Measurements from ENCODE around the gene NCAPH2. TPM values are rescaled to one million over a fixed set of nuclear protein-coding genes. Genes with fewer than 3 reads are reported as not detected.

NCAPH2 gene
- total RNA-seq, 1 donor from 2014 or later = 14.4 TPM

DNA sequence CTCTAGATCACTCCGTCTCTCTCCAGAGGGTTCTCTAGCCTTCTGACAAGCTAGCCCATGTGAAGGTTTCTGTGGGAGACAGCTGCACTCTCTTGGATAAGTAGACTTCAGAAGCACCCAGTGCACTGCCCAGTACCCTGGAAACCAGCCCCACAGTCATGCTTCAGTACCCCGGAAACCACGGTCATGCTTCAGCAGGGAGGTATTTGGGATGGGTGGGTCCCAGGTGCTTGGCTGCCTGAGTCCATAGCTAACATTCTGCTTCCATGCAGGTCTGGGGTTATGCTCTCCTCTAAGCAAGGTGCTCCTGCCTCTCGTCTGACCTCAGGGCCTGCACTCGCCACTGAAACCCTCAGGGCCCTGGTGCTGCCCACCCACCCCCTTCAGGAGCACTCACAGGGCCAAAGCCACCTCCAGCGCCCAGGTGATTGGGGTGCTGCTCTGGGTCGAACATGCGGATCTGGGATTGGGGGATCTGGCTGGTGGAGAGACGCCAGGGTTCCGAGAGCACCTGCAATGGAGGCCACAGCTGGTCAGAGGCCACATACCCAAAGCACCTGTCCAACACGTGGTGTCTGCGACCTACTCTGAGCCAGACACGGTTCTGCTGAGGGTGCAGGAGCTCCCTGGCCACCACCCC, 62.0 kb downstream of the NCAPH2 start:
- DNase-seq (ENCODE audit: low spot score) = no peak

DNA sequence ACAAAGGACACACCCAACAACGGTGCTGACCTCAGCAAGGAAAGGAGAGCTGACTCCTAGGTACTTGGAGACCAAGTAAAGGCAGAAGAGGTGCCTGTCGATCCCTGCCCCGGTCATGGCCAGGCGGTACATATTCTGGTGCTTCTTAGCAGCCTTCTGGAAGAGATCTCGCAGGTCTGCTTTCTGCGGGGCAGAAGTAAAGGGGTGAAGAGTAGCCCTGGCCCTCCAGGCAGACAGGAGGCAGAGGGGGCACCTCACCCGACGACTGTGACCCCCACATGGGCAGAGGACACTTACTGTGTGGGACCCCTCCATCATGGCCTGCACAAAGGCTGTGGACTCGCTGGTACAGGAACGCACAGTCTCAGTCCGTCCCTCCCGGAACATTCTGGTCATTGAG, 62.8 kb downstream of the NCAPH2 start:
- DNase-seq (ENCODE audit: low spot score) = no peak

DNA sequence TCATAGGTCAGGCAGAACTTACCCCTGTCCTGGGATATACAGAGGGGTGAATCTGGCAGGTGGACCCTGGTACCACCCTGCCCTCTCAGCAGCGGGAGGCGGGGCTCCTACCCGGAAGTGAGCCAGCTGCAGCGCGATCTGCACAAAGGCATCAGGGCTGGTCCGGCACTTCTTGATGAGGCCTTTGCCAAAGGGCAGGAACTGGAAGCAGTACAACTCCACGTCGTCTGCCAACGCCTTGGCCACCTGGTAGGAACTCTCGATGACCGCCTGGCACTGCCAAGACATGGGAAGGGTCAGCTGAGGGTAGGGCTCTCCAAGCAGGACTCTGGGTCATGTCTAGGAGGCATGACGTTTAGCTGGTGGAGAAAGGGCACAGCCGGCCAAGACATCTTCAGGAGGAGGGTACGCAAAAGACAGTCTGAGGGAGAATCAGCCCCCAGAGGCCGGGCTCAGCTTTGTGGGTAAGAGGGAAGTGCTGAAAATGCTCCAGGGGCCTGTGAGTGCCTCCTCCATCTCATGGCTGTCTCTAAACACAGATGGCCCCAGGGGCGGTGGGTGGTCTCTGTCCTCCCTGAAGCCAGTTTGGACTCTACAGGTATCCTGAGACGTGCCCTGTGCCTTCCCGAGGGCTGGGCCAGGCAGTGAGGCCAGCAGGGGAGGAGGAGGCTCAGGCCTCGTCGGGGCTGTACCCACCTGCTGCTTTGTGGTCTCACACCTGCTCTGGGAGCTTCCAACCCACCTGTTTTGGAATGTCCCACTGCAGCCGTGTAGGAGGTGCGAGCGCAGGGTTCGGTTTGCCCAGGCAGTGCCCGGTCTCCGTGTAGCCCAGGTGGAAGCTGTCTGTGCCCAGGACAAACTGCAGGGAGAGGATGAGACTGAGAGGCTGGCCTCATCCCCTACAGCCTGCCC, 63.5 kb downstream of the NCAPH2 start:
- no peak for DNase-seq (ENCODE audit: low spot score)

DNA sequence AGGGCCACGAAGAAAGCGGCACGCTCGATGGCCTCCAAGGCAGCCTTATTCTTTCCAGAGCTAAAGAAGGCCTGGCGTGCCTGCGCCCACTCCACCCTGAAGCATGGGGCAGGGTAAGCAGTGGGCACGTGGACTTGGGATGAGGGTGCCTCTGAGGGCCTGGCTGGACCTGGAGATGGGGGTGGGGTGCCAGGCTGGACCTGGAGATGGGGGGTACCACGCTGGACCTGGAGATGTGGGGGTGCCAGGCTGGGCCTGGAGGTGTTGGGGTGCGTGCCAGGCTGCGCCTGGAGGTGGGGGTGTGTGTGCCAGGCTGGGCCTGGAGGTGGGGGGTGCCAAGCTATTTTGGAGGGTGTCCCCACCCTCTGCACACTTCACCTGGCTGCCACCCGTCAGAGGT, 64.9 kb downstream of the NCAPH2 start:
- no peak for DNase-seq (ENCODE audit: low spot score)

DNA sequence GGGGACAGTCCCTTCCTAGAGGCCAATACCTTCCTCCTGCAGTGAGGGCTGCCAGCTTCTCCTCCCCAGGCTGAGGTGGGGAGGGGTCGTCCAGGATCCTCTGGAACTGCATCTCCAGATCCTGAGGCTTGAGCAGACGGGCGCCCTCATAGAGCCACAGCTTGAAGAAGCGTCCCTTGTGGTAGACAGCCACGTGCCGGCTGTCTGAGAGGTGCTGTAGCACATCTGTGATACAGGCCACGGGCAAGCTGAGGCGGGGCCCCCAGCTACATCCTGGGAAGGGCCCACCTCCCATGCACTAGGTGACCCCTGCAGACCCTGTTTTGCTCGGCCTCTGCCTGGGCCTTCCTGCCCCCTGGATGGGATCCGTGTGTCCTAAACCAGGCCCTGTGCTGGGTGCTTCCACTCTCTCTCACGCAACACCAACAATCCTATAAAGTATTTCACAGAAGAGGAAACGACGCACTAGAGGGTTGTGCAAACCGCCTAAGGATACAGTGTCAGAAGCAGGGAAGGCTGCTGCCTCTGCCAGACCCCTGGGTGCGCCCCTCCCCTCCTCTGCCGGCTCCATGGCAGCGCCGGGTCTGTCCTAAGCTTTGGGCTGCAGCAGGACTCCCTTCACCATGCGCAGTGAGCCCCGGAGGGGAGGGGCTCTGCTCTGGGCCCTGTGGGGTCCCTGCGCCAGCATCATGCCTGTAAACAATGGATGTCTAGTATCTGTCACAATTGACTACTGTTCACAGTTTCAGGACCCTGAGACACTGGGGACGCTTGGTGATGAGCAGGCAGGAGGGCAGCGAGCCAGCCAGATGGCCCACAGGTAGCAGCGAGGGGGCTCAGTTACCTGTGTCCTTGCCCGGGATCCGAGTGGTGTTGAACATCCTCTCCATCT, 65.7 kb downstream of the NCAPH2 start:
- DNase-seq (ENCODE audit: low spot score) = no peak

DNA sequence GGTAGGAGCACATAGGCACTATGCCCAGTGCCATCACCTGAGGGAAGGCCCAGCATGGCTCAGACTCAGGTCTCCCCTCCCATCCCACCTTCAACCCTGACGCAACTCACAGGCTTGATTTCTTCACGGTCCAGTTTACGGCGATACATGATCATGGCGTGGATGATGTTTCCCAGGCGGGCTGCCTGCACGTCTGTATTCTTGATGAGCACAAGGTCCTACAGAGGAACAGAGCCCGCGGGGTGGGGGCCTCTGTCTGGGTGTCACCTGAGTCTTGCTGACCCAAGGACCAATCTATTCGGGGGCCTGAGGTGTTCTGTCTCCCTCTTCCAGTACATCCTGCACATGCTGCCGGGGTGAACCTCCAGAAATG, 66.3 kb downstream of the NCAPH2 start:
- no peak for DNase-seq (ENCODE audit: low spot score)

Other genes with a start within 250 kb of the NCAPH2 start
- 21.4 TPM for gene MAPK12, start 246.5 kb upstream of the NCAPH2 start, total RNA-seq (ENCODE audit: insufficient read depth, low replicate concordance)
- gene MAPK11, start 237.8 kb upstream of the NCAPH2 start, total RNA-seq (ENCODE audit: insufficient read depth, low replicate concordance) = 4.3 TPM
- 86.2 TPM for gene PLXNB2, start 200.6 kb upstream of the NCAPH2 start, total RNA-seq (ENCODE audit: insufficient read depth, low replicate concordance)
- 1.4 TPM for gene DENND6B, start 181.2 kb upstream of the NCAPH2 start, total RNA-seq (ENCODE audit: insufficient read depth, low replicate concordance)
- gene PPP6R2, start 164.9 kb upstream of the NCAPH2 start, total RNA-seq (ENCODE audit: insufficient read depth, low replicate concordance) = 43.8 TPM
- gene SBF1, start 33.2 kb upstream of the NCAPH2 start, total RNA-seq (ENCODE audit: insufficient read depth, low replicate concordance) = 48.2 TPM
- 0.72 TPM for gene ADM2, start 26.7 kb upstream of the NCAPH2 start, total RNA-seq (ENCODE audit: insufficient read depth, low replicate concordance)
- not detected for gene MIOX, start 21.4 kb upstream of the NCAPH2 start, total RNA-seq (ENCODE audit: insufficient read depth, low replicate concordance)
- 34.2 TPM for gene LMF2, start 522 bp upstream of the NCAPH2 start, total RNA-seq (ENCODE audit: insufficient read depth, low replicate concordance)
- not detected for gene SCO2, start 17.4 kb downstream of the NCAPH2 start, total RNA-seq (ENCODE audit: insufficient read depth, low replicate concordance)
- 89.8 TPM for gene TYMP, start 21.8 kb downstream of the NCAPH2 start, total RNA-seq (ENCODE audit: insufficient read depth, low replicate concordance)
- gene KLHDC7B, start 37.7 kb downstream of the NCAPH2 start, total RNA-seq (ENCODE audit: insufficient read depth, low replicate concordance) = 6.0 TPM
- gene SYCE3, start 54.7 kb downstream of the NCAPH2 start, total RNA-seq (ENCODE audit: insufficient read depth, low replicate concordance) = not detected
- not detected for gene CPT1B, start 70.2 kb downstream of the NCAPH2 start, total RNA-seq (ENCODE audit: insufficient read depth, low replicate concordance)
- gene CHKB, start 74.6 kb downstream of the NCAPH2 start, total RNA-seq (ENCODE audit: insufficient read depth, low replicate concordance) = 14.2 TPM
- 0.72 TPM for gene MAPK8IP2, start 92.6 kb downstream of the NCAPH2 start, total RNA-seq (ENCODE audit: insufficient read depth, low replicate concordance)
- 5.8 TPM for gene ARSA, start 119.9 kb downstream of the NCAPH2 start, total RNA-seq (ENCODE audit: insufficient read depth, low replicate concordance)
- 0.96 TPM for gene SHANK3, start 164.6 kb downstream of the NCAPH2 start, total RNA-seq (ENCODE audit: insufficient read depth, low replicate concordance)
- gene ACR, start 230.0 kb downstream of the NCAPH2 start, total RNA-seq (ENCODE audit: insufficient read depth, low replicate concordance) = not detected

All from umbilical cord (tissue), 2 donors.